Stomach (tissue), 4 donors: Measurements from ENCODE around the gene PEX12.

Experiments used
- EP300 ChIP-seq: sonication (generic); formaldehyde crosslinking; IDR thresholded peaks from one replicate; pipeline ENCODE4 v1.6.1; 2017; ENCODE audit warnings: antibody characterized with exemption
- POLR2A ChIP-seq, 4 donors: fragments of 450-650 bp; IDR thresholded peaks; one replicate each; pipeline ENCODE4 v1.6.1; 2016; ENCODE audit warnings: antibody characterized with exemption in 4 of 4, control low read depth in 2 of 4, mild to moderate bottlenecking in 1 of 4, moderate library complexity in 1 of 4
- TF ChIP-seq, protein P1 (sequence below), 7 experiments: fragments of 450-650 bp in 4 of 7; fragments of 200-600 bp in 3 of 7; sonication (generic) in 3 of 7; IDR thresholded peaks; one replicate each; pipeline ENCODE4 v1.5.1; 2016 to 2019; ENCODE audit warnings: antibody characterized with exemption in 7 of 7, control low read depth in 2 of 7, mild to moderate bottlenecking in 1 of 7

DNA sequence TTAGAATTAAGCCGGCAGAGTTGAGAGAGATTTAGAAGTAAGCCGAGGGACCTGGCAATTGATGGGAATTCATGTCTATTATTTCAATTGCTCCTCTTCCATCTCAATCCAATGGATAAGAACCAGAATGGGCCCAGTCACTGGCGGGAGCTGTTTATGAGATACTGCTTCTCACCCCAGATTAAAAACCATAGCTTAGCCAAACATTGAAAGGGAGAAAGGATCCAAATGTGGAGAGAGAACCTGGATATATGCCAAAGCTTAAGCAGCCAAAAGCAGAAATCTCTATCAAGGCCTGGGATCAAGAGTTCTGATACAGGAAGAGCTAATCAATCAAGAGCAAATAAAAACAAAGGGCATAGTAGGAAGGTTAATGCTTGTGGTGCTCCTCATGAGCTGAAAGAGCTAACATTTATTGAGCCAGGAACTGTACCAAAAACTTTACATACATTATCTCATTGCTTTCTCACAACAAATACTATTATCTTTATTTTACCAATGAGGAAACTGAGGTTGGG lies 43.7 kb downstream of the PEX12 start:
- TF ChIP-seq, protein P1, sequence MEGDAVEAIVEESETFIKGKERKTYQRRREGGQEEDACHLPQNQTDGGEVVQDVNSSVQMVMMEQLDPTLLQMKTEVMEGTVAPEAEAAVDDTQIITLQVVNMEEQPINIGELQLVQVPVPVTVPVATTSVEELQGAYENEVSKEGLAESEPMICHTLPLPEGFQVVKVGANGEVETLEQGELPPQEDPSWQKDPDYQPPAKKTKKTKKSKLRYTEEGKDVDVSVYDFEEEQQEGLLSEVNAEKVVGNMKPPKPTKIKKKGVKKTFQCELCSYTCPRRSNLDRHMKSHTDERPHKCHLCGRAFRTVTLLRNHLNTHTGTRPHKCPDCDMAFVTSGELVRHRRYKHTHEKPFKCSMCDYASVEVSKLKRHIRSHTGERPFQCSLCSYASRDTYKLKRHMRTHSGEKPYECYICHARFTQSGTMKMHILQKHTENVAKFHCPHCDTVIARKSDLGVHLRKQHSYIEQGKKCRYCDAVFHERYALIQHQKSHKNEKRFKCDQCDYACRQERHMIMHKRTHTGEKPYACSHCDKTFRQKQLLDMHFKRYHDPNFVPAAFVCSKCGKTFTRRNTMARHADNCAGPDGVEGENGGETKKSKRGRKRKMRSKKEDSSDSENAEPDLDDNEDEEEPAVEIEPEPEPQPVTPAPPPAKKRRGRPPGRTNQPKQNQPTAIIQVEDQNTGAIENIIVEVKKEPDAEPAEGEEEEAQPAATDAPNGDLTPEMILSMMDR (IDR thresholded peaks at IDR 0.05) = no peak
- TF ChIP-seq POLR2A (IDR thresholded peaks at IDR 0.05) (no peak), EP300 (no peak)
